HG03558 (cell line): ENCODE measurements around the gene RGS7BP.
"Not testable (repeated sequence)": the region's sequence is repeated elsewhere in the genome, so short reads cannot be mapped to it uniquely, and the experiment has no call there.

ENCODE experiments used
- ATAC-seq: cut with Tn5 transposase; IDR thresholded peaks from one replicate; pipeline ENCODE4 v1.9.1; 2021; ENCODE audit warnings: moderate number of reproducible peaks; ENCODE audit not compliant: unreplicated experiment; ENCODE audit errors: extremely low read depth

RGS7BP gene

DNA sequence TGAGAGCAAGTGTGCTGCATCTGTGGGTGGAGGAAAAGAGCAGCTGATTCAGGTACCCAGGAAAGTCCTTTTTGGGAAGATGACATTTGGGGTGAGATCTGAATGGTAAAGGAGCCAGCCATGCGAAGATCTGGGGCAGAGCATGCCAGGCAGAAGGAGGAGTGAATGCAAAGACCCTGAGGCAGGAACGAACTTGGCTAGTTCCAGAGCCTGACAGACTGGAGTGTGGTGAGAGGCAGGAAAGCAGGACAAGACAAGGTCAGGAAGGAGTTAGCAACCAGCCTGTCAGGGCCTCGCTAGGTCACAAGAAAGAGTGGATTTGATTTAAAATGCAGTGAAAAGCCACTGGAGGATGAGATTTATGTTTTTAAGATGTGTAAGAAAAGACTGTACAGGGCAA, 28.2 kb downstream of the RGS7BP start:
- no peak for ATAC-seq

DNA sequence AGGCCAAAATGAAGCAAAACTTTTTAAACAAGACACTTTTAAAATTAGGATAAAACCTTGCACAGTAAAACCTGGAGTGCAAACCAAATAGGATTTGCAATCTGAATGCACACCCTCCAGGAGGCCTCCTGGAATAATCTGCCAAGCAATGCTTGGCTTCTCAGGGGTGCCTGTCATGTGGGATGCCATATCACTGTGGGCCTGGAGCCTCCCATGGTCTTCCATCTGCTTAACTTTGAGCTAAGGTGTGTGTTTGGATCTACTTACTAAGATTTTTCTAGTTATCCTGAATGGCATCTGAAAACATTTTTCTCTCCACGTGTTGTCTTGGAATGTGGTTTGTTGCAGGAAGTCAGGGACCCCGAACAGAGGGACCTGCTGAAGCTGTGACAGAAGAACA, 52.1 kb downstream of the RGS7BP start:
- no peak for ATAC-seq

DNA sequence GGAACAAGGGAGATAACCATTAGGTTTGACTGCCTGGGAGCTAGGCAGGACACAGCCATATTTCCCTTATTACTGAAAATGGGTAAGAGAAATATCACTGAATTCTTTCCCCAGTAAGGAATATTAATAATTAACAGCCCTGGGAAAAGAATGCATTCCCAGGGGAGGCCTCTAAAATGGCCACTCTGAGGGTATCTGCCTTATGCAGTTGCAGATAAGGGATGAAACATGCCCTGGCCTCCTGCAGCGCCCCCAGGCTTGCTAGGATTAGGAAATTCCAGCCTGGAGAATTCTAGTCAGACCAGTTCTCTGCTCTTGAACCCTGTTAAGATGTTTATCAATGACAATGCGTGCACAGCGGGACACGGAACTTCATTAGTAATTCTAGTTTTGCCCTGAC, 52.8 kb downstream of the RGS7BP start:
- not testable (repeated sequence) for ATAC-seq

DNA sequence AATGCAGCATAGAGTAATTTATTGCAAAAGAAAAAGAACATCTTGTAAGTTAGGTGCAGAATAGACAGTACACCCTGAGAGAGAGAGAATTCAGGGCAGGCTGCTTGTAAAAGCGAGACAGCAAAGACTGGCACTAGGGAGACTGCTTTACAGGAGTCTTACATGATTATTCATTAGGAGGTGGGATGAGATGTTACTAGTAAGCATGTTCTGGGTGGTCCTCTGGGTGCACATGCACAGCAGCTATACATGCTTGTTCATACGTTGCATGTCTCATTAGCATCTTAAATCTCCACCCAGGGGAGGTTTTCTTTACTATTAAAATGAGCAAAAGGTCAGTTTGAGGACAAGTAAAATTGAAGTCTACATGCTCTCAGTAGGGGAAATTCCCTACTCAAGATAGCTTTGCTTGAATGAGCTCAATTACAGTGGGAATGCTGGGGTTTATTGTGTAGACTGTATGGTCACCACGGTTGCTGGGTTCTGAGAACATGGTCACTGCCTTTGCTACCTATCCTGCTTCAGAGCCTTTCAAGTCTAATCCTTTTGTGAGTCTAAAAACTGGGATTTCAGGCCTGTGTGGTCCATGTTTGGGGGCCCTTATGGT, 60.6 kb downstream of the RGS7BP start:
- no peak for ATAC-seq

DNA sequence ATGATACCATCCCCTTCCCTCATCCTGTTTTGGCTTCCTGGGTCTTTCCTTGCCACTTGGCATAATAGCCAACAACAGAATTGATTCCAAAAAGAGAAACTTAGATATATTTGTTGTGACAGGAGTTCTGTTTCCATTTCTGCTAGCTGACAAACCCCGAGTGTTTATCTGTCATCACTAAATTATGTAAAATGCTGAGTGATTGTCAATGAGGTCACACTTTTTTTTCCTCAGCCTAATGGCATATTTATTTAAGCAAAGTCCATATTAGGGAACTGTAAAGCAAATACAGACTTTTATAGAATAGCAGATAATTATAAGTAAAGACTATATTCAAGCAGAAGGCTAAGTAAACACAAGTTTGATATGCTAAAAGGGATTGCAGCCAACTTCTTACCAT, 64.0 kb downstream of the RGS7BP start:
- no peak for ATAC-seq

DNA sequence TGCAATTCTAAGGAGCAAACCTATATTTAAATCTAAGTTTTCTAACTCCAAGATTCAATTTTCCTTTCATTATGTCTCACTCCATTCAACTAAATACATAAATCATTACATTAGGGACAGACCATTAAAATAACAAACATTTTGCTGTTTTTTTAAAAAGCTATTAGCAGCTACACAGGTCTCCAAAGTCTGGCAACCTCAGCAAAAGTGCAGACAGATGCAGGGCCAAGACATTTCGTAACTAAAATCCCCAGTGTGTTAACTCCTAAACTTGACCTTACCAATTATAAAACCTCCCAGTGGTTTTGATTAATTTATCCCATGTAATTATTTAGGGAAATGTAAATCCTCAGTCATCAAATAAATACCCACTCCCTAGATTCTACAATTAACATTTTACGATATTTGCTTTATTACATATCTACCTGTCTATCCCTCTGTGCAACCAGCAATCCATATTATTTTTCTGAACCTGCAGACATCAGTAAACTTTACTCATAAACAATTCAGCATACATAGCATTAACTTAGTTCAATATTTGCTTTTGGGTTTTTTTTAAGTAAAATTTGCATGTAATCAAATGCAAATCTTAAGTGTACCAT, 64.7 kb downstream of the RGS7BP start:
- ATAC-seq = no peak

DNA sequence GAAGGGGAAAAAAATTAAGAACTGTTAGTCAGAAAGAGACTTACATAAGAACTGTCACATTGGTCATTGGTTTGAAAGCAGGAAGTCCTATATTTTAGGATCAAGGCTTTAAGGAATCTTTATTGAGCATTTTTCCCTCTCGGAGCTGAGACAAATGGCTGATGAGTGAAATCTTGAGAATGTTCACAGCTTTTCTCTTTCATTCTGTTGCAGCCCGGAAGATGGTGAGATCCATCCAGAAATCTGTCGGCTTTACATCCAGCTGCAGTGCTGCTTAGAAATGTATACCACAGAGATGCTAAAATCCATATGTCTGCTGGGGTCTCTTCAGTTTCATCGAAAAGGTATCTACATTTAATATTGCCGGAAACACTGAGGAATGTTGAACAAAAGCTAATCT, 69.7 kb downstream of the RGS7BP start:
- no peak for ATAC-seq

DNA sequence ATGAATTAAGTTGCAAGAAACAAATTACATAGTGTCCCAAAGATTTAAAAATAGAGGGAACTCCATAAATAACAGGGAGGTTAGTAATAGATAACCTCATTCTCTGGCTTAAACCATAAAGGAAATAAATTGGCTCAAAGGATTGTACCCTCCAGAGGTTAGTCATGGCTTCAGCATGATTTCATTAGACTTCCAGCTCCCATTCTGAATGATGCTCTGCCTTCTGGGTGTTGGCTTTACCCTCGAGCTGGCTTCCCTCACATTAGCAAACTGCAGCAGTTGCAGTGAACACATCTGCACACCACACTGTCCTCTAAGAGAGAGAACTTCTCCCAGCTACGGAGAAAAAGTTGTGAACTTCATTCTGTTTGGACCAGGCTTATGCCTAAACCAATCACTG, 70.4 kb downstream of the RGS7BP start:
- no peak for ATAC-seq

DNA sequence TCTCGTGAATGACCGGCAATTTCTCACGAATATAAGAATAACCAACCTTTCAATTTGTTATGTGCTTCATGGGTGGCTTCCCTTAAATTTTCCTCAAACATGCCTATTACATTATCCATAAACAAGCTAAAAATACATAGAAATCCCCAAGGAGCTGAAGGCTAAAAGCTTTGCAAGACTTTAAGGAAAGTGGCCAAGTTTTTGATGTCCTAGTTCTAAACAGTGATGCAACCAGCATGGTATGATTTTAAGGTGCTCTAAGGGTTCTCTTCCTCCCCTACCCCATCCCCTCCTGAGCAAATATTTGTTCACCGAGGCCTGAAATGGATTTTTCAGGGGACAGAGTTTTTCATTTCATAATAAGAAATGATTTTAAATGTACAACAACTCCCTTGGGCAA, 79.8 kb downstream of the RGS7BP start:
- no peak for ATAC-seq

DNA sequence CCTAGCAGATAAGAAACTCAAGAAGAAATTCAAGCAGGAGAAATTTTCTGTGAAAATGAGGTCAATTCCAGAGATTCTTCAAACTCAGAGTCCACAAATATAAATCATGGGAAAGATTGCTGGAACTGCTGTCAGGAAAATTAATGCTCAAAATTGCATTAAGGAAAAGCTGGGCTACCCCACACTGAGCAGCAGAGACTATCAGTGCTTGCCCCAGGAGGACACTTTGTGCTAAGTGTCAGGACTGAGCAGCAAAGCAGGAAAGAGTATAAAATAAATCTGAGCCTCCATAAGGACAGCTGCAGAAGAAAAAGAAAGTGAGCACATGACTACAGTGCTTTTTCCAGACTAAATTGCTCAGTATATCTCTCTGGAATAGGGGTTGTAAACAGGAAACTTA, 81.6 kb downstream of the RGS7BP start:
- ATAC-seq = no peak

DNA sequence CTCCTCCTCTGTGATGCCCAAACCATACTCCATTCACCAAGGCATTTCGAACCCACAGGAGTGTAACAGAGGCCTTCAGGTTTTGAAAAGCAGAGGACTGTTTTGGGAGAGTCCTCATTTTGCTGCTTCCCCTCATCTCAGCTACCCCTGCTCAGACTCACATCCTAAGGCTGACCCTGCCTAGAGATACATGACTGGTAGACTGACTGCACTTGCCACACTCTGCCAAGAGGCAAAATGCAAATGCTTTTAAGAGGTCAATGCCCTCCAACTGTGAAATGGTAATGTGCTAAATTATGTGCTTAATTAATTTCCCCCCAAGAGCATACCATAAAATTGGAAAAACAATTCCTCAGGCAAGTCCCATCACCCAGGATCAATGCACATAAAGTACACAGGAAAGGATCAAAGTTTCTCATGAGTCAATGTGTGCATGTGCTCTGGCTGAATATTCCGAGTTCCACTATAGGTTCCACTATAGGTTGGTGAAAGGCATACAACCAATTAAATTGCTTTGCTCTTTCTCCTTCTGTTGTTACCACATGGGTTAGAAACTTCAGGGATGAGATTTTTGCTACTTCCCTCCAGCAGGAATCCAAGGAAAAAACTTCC, 87.0 kb downstream of the RGS7BP start:
- no peak for ATAC-seq

DNA sequence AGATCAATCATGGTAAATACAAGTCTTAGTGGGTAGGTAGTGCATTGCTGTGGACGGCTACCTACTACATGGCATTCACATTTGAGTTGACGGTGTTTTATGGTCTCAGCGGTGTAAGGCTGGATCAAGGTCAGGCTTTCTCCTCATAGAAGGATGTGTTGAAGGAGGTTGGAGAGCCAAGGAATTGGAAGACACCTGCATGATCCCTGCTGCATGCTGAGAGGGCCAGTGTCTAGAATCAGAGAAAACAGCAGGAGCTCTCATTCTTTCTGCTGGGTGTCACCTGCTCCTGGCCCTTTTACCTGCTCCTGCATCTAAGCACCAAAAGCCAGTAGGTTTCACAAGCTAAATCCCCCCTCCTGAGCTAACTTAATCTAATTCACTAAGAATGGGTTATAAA, 88.2 kb downstream of the RGS7BP start:
- ATAC-seq = no peak

DNA sequence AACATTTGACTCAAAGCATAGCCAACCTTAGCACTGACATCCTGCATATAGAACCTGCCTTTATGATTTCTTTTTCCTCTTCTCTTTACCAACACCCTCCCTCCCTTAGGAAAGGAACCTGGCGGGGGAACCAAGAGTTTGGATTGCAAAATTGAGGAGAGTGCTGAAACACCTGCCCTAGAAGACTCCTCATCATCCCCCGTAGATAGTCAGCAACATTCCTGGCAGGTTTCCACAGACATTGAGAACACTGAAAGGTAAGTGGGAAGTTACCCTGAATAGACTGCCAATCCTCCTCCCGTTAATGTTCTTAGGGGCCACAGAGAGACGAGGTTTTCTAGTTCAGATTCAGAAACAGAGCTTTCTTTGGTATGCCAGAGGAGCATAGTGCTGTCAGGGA, 88.8 kb downstream of the RGS7BP start:
- no peak for ATAC-seq

DNA sequence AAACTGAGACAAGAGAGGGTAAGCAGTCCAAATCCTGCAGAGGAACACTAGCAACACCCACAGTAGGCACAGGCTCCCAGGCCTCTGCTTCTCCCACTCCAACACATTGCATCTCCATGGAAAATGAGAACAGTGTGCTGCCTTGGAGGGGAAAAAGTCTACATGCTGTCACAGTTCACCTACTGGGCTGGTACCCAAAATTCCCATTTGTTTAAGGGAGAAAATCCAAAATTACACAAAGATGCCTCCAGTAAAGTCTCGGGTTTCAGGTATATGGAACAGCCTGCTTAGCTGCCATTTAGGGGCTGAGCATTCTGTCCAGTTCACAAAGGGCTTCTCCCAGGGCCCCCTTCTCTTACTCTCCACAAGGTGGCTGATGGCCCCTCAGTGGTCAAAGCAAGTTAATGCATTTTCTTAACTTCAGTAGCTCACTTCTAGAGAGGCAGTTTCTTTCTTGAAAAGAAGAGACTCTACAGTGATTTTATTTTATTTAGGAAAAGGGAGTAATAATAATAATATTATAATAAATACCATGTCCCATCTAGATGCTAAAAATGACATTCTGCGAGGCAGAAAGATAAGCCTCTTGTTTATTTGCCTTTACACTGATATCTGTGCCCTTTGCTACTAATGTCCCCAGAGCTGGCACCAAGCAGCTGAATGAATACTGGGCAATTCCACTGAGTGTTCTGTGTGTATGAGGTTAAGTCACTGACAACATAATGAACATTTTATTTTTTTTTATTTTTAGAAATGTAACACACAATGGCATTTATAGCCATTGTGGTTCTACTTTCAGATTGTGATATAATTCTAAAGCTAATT, 89.4 kb downstream of the RGS7BP start:
- ATAC-seq = no peak

DNA sequence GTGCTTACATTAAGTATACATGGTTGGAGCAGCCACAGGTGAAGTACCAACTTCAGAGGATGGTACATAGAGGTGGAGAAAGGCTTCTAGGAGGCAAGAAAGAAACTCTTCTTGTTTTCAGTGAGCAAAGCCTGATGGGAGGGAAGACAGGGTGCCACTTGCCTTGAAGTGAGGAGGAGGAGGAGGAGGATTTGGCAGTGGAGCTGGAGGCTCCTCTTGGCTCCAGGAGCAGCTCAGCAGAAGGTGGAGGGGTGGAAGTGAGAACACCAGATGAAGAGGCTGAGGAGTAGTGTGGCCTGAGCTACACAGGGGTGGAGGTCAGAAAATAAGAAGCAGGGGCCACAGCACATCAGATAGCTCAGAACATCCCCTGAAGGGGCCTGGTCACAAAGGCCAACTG, 93.4 kb downstream of the RGS7BP start:
- ATAC-seq = no peak

DNA sequence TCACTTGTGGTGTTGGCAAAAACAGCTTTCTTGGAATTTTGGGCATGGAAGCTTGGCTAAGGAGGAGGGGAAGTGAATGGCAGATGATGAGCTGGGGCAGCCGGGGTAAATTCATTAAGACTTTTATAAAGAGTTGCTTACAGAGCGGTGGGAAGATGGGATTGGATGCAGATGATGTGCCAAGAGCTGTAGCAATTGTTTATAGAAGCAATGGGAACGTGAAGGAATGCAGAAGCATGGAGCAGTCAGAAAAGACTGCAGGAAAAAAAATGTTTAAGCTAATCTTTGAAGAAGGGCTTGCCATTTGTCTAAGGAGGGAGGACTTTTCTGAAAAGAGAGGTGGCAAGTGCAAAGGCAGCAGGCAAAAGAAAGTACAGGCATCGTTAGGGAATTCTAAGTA, 97.9 kb downstream of the RGS7BP start:
- no peak for ATAC-seq

DNA sequence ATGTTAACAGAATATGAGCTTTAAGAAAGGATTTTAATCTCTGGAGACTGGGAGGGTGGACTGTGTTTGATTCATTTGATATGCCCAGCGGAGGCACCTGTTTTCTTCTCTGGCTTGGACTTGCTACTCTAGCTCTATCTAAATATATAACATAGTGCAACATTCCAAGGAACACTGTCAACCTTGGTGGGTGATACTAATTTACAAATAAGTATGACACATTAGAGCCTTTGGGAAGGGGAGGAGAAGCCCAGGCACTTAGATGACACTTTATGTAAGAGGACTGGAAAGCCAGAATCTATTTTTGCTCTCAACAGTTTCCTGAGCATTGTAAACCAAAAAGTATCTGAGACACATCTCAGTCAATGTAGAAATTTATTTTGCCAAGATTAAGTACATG, 101.1 kb downstream of the RGS7BP start:
- no peak for ATAC-seq

DNA sequence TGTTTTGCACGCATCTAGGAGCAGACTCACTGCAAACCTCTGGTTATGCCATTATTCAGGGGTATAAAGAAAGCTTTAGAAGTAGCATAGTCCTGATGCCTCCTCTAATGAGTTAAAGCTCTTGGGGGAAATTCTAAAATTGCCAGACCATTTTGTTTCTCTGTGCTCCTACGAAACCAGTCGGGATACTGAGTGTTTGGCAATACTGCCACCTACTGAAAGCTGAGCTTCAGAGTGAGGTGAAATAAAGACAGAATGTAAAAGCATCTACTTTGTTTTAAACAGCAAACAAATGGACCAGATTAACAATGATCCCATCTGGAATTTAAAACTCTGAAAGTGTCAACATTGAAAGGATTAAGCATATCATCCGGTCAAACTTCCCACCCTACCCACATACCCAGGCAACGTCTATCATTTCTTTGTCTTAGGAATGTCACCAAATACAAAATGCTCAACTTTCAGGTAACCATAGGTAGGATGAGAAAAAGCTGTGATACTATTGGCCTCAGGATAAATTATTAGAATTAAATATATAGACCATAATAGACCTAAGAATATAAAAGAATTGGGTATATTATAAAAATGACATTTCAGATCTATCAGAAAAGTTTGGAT, 106.6 kb downstream of the RGS7BP start:
- ATAC-seq = no peak

DNA sequence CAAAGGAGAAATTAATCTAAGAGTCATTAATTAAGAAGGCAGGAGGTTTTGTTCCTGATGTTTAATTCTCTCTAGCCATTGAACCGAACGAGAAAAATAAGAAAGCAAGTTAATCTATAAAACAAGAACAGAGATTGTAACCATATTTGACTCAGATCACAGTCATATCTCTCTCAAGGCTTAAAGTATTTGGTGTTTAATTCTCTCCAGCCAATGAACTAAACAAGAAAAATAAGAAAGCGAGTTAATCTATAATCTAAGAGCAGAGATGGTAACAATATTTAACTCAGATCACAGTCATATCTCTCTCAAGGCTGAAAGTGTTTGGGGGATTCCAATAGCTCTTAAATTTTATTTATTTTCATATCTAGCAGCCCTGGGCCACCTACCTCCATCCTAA, 110.1 kb downstream of the RGS7BP start:
- ATAC-seq = peak; percentile 77

DNA sequence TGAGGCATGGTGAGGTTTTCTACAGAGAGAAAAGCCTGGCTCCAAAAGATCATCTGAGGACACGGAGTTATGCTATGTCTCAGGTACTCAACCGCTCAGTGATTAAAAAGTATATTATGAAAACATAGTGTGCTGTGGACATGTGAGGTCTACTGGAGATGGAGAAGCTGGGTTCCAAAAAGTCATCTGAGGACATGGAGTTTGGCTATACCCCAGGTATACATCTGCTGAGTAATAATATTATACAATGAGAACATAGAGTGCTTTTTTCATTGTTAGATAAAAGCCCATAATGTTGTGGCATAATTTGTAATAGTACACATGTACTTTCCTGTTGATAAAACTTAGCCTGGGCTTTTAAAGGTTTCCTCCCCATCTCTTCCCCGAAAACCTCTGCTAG, 113.8 kb downstream of the RGS7BP start:
- ATAC-seq = no peak

DNA sequence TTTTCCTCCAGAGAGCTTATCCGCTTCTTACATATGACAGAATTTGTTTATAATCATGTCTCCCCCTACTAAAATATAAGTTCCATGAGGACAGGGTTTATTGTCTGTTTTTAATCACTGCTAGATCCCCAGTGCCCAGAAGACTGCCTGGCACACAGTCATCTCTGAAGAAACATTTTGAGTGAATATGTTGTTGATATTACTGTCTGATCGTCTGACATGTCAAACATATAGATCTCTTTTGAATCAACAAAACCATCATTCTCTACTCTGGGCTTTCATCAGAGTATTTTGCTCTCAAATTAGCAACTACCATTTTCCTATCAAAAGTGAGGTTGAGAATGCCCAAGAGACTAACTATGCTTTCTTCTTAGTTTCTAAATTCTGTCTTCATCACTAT, 117.2 kb downstream of the RGS7BP start:
- ATAC-seq = no peak
